ENCODE measurements around the gene TNNI2. TPM values are rescaled to one million over a fixed set of nuclear protein-coding genes. Genes with fewer than 3 reads are reported as not detected.

The TNNI2 gene
- total RNA-seq, 4 donors from 2014 or later: 1.8 to 12.6 TPM; not detected in 2

GRCh38 chr11:1857064-1857463, 18.3 kb downstream of the TNNI2 start:
- TF ChIP-seq CTCF (IDR thresholded peaks at IDR 0.05; ENCODE audit: low read depth): no peak

- no peak for TF ChIP-seq CTCF (IDR thresholded peaks at IDR 0.05; ENCODE audit: low read depth)
These were observed 19.4 kb downstream of the TNNI2 start for GRCh38 chr11:1858154-1858553.

GRCh38 chr11:1858576-1858975, 19.8 kb downstream of the TNNI2 start:
- TF ChIP-seq CTCF (IDR thresholded peaks at IDR 0.05; ENCODE audit: low read depth): no peak

- no peak for TF ChIP-seq CTCF (IDR thresholded peaks at IDR 0.05; ENCODE audit: low read depth)
These were observed 20.2 kb downstream of the TNNI2 start for GRCh38 chr11:1859004-1859403.

GRCh38 chr11:1860108-1860507, 21.3 kb downstream of the TNNI2 start:
- TF ChIP-seq CTCF (IDR thresholded peaks at IDR 0.05; ENCODE audit: low read depth): no peak

GRCh38 chr11:1861435-1862411, 22.9 kb downstream of the TNNI2 start:
- TF ChIP-seq CTCF (IDR thresholded peaks at IDR 0.05; ENCODE audit: low read depth): no peak

GRCh38 chr11:1862588-1863351, 24.0 kb downstream of the TNNI2 start:
- TF ChIP-seq CTCF (IDR thresholded peaks at IDR 0.05; ENCODE audit: low read depth): no peak

All from subcutaneous adipose tissue (tissue), 4 donors.